ENCODE data around the gene MESP2.

MESP2 gene

DNA sequence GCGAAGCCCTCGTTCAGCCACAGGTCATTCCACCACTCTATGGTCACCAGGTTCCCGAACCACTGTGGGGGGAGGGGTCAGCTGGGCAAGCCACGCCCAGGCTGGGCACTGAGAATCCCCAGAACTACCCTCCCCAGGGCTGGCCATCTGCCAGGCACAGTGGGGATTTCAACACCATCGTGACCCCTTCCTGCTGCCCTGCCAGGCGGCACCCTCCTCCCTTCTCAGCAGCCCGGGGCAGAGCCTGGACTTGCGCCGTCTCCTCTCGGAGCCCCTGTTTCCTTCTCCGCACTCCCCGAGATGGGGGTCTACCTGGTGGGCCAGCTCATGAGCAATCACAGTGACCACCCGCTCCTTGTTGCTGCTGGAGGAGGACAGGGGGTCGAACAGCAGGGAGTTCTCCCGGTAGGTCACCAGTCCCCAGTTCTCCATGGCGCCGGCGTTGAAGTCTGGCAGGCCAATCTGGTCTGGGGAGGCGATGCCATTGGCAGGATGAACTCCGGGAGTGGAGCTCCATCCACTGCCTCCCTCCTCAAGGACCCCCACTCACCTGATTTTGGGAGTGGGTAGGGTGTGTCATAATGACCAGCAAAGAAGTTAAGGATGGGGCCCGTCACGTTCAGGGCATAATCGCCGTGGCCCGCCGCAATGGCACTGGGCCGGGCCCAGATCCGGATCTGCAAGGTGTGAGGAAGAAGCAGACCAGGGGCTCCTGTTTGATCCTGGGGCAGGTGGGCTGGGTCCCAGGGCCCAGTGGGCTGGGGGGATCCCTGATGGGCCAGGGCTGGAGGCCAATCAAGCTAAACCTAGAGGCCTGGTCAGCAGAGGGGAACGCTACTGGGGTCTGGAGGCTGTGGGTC is 28.0 kb downstream of the MESP2 start:
- DNase-seq (ENCODE audit: low read depth): no peak
- no peak overlapping the region for H3K4me3 ChIP-seq (ENCODE audit: low read depth, low read length)
- TF ChIP-seq, protein P1, sequence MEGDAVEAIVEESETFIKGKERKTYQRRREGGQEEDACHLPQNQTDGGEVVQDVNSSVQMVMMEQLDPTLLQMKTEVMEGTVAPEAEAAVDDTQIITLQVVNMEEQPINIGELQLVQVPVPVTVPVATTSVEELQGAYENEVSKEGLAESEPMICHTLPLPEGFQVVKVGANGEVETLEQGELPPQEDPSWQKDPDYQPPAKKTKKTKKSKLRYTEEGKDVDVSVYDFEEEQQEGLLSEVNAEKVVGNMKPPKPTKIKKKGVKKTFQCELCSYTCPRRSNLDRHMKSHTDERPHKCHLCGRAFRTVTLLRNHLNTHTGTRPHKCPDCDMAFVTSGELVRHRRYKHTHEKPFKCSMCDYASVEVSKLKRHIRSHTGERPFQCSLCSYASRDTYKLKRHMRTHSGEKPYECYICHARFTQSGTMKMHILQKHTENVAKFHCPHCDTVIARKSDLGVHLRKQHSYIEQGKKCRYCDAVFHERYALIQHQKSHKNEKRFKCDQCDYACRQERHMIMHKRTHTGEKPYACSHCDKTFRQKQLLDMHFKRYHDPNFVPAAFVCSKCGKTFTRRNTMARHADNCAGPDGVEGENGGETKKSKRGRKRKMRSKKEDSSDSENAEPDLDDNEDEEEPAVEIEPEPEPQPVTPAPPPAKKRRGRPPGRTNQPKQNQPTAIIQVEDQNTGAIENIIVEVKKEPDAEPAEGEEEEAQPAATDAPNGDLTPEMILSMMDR (IDR thresholded peaks at IDR 0.05; ENCODE audit: low read depth, low read length, missing control alignments): no peak
- in situ Hi-C loops (cut with HindIII; ENCODE audit: low sequenced_read_pairs): no loop called here

DNA sequence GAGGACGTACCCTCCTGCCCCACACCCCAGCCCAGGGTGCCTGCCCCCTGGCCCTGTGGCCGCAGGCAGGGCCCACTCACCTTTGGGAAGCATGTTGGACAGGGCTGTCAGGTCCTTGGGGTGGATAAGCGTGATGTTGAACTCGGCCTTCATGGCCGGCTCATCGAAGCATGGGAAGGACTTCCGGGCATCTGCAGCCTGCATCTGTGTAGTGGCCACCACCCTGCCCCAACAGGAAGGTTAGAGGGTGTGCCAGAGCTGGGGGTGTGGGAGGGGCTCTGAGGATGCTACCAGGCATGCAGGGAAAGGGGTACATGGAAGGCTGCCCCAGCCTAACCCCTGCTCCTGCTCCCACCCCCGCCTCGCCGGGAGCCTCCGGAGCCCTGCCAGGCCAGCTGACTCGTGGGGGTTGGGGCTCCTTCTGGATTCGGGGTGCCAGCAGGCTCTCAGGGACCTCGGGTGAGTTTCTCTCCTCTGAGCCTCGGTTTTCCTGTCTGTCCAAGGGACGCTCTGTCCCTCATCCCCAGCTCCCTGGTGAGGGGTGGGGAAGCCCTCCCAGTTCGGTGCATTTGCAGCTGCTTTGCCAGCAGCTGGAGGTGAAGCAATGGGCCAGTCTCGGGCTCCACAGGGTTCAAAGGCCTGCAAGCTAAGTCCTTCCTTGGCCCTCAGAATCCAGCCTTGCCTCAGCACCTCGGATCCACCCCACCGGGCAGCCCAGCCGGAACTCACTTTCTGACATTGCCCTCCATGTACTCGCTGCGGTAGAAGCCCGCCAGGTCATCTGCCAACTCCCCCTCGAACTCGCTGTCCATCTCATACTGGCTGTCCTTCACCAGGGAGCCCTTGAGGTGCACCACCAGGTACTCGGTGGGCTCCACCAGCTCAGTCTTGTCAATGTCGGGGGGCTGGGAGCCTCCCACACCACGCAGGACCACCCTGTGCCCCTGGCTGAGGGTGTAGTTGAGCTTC is 29.4 kb downstream of the MESP2 start:
- in situ Hi-C loops (cut with HindIII; ENCODE audit: low sequenced_read_pairs): no loop called here
- DNase-seq (ENCODE audit: low read depth): no peak
- TF ChIP-seq, protein P1 (IDR thresholded peaks at IDR 0.05; ENCODE audit: low read depth, low read length, missing control alignments): no peak
- H3K4me3 ChIP-seq (ENCODE audit: low read depth, low read length): no peak overlapping the region

DNA sequence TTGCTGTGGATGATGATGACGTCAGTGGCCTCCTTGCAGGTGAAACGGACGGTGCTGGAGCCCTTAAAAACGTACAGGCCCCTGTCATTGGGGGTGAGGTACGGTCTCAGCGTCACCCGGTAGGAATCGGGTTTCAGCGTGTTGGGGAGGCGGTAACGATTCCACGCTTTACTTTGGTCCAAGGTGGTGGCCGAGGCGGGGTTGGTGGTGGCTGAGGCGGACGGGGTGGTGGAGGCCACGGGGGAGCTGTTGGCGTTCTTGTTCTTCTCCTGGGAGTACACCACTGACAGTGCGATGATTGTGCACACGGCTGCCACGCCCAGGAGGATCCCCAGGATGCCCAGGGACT is 30.1 kb downstream of the MESP2 start:
- in situ Hi-C loops (cut with HindIII; ENCODE audit: low sequenced_read_pairs): no loop called here
- no peak overlapping the region for H3K4me3 ChIP-seq (ENCODE audit: low read depth, low read length)
- no peak for DNase-seq (ENCODE audit: low read depth)
- TF ChIP-seq, protein P1 (IDR thresholded peaks at IDR 0.05; ENCODE audit: low read depth, low read length, missing control alignments): no peak

DNA sequence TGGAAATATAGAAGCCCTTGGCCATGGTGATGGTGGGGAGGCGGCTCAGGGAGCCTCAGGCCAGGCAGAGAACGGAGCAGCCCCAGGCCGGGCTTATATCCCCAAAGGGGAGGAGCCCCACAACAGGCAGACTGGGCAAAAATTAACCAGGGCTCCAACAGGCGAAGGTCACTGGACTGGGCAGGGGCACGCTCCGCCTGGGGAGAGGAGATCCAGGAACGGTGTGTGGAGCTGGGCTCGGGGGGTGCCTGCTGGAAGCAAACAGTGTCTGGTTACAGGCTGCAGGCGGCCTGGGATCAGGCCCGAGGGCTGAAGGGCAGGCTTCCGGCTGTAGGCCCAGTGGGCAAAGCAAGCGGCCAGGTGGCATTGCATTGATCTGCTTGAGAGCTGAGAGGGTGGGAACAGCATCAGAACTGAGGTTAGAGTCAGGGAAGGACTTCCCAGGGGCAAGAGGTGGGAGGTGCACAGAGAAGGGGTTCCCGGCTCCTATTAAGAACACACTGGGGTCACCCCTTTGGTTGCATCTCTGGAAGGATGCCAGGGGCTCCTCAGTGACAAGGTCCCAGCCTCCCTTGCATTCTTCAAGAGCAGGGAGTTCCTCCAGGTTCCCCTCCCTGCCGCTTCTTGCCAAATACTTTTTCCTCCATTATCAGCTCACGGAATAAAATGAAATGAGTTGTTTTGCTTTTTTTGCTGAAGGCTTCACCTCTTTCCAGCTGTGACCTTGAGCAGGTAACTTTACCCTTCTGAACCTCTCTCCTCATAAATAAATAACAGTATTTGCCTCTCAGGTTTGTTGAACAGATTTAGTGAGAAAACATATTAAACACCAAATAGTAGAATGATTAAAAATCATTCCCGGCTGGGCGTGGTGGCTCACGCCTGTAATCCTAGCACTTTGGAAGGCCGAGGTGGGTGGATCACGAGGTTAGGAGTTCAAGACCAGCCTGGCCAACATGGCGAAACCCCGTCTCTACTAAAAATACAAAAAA is 30.7 kb downstream of the MESP2 start:
- no peak for DNase-seq (ENCODE audit: low read depth)
- H3K4me3 ChIP-seq (ENCODE audit: low read depth, low read length): no peak overlapping the region
- in situ Hi-C loops (cut with HindIII; ENCODE audit: low sequenced_read_pairs): no loop called here
- TF ChIP-seq, protein P1 (IDR thresholded peaks at IDR 0.05; ENCODE audit: low read depth, low read length, missing control alignments): no peak

DNA sequence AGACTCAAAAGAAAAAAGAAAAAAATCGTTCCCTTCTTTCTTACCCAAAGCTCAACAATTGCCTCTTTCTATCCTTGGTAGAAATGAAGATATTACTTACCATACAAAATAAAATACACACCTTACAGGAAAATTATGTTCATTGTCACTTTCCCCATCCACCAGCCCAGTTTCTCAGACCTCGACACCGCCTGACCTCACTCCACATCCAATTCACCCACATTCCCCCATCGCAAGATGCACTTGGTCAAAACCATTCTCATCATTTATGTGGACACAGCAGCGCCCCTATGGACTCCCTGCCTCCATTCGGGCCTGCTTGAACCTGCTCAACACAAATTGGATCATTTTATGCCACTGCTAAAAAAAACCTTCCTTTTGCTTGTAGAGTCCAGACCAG is 31.6 kb downstream of the MESP2 start:
- TF ChIP-seq, protein P1 (IDR thresholded peaks at IDR 0.05; ENCODE audit: low read depth, low read length, missing control alignments): no peak
- H3K4me3 ChIP-seq (ENCODE audit: low read depth, low read length): no peak overlapping the region
- no peak for DNase-seq (ENCODE audit: low read depth)
- in situ Hi-C loops (cut with HindIII; ENCODE audit: low sequenced_read_pairs): no loop called here
